Esophagus squamous epithelium (tissue), 5 donors: ENCODE results near the gene SSTR3. TPM values are rescaled to one million over a fixed set of nuclear protein-coding genes. Genes with fewer than 3 reads are reported as not detected.

Experiments used
- DNase-seq: peaks from one replicate; lab custom pipeline; 2025; lab: John Stamatoyannopoulos, UW
- H3K27ac ChIP-seq, 4 donors: fragments of 200-600 bp; sonication (generic); one replicate each; pipeline ENCODE4 v1.5.1; 2016 to 2019; ENCODE audit warnings: mild to moderate bottlenecking in 1 of 4
- H3K27me3 ChIP-seq, 4 donors: fragments of 200-600 bp; sonication (generic); 1 replicate in 3 of 4; 2 replicates in 1 of 4; pipeline versions ENCODE4 v1.5.1 to v1.6.0; 2017 to 2021; ENCODE audit warnings: antibody characterized with exemption in 1 of 4
- H3K36me3 ChIP-seq, 3 donors: fragments of 200-600 bp; sonication (generic); one replicate each; pipeline ENCODE4 v1.5.1; 2016 to 2019
- H3K4me1 ChIP-seq, 3 donors: fragments of 200-600 bp; sonication (generic); one replicate each; pipeline ENCODE4 v1.5.1; 2017 to 2019
- H3K4me3 ChIP-seq, 4 donors: fragments of 200-600 bp; sonication (generic); 1 replicate in 3 of 4; 2 replicates in 1 of 4; pipeline ENCODE4 v1.5.1; 2016 to 2019; ENCODE audit warnings: mild to moderate bottlenecking in 2 of 4, moderate library complexity in 1 of 4
- H3K9me3 ChIP-seq, 3 donors: fragments of 200-600 bp; sonication (generic); one replicate each; pipeline ENCODE4 v1.5.1; 2016 to 2019
- POLR2A ChIP-seq, 4 donors: fragments of 450-650 bp; IDR thresholded peaks; one replicate each; pipeline ENCODE4 v1.6.1; 2017; ENCODE audit warnings: antibody characterized with exemption in 4 of 4, mild to moderate bottlenecking in 4 of 4, moderate library complexity in 3 of 4
- WGBS, 2 donors: methylation state at CpG; one replicate each; pipeline ENCODE4 v1.1.5; 2018; 5-methylcytosine and 5-hydroxymethylcytosine counted together
- intact Hi-C: fragments of 100-400 bp; cut with DNase I; formaldehyde crosslinking; loops from one replicate; pipeline ENCODE4 v1.15.0; 2022
- total RNA-seq, 4 donors: library from RNA; depleted of rRNA; stranded (reverse); fragments of >200 nt; gene quantifications; one replicate each; pipeline ENCODE4 v1.1.0, GENCODE V29; 2016
- TF ChIP-seq, protein P1 (sequence below), 6 experiments: fragments of 450-650 bp in 4 of 6; fragments of 200-600 bp in 2 of 6; sonication (generic) in 2 of 6; IDR thresholded peaks; one replicate each; pipeline ENCODE4 v1.5.1; 2016 to 2019; ENCODE audit warnings: antibody characterized with exemption in 6 of 6, mild to moderate bottlenecking in 4 of 6, moderate library complexity in 4 of 6
- donor health status: DM: yes; HTN: yes; CAD: no.

Gene SSTR3
- total RNA-seq, 4 donors from 2014 or later, result not detected

DNA sequence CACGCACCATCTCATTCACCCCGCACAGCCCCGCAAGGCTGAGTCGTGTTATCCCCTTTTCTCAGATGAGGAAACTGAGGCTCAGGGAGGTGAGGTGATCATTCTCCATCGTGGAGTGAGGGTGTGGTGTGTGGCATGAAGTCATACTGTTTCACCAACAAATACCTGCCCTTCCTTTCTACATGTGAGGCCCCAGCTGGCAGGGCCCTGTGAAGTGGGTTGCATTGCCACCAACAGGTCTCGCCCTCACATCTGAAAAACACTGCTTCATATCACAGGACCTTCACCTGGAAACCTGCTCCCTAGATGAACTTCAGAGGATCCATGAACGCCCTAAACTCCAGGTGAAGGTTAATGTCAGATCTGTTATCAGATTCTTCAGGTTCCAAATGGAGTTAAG lies 4.3 kb downstream of the SSTR3 start:
- Histone ChIP-seq H3K36me3 (no peaks in the 10 kb centered on the region), H3K27me3 (peaks cover 0 to 31% (median 0%) of the 10 kb centered on the region in 4 donors), H3K4me3 (no peak overlapping the region), H3K4me1 (peaks cover 0 to 5% (median 0%) of the 10 kb centered on the region in 3 donors), H3K9me3 (no peaks in the 10 kb centered on the region), H3K27ac (no peak overlapping the region)
- no peak for DNase-seq
- 79% methylated on average over 4 of the region's 7 CpGs; no CpG with 5 or more reads in 1 of the 2 donors for WGBS, 2 donors
- intact Hi-C loops, result no loop called here
- TF ChIP-seq, protein P1, sequence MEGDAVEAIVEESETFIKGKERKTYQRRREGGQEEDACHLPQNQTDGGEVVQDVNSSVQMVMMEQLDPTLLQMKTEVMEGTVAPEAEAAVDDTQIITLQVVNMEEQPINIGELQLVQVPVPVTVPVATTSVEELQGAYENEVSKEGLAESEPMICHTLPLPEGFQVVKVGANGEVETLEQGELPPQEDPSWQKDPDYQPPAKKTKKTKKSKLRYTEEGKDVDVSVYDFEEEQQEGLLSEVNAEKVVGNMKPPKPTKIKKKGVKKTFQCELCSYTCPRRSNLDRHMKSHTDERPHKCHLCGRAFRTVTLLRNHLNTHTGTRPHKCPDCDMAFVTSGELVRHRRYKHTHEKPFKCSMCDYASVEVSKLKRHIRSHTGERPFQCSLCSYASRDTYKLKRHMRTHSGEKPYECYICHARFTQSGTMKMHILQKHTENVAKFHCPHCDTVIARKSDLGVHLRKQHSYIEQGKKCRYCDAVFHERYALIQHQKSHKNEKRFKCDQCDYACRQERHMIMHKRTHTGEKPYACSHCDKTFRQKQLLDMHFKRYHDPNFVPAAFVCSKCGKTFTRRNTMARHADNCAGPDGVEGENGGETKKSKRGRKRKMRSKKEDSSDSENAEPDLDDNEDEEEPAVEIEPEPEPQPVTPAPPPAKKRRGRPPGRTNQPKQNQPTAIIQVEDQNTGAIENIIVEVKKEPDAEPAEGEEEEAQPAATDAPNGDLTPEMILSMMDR (IDR thresholded peaks at IDR 0.05), result no peak
- no peak for TF ChIP-seq POLR2A (IDR thresholded peaks at IDR 0.05)

DNA sequence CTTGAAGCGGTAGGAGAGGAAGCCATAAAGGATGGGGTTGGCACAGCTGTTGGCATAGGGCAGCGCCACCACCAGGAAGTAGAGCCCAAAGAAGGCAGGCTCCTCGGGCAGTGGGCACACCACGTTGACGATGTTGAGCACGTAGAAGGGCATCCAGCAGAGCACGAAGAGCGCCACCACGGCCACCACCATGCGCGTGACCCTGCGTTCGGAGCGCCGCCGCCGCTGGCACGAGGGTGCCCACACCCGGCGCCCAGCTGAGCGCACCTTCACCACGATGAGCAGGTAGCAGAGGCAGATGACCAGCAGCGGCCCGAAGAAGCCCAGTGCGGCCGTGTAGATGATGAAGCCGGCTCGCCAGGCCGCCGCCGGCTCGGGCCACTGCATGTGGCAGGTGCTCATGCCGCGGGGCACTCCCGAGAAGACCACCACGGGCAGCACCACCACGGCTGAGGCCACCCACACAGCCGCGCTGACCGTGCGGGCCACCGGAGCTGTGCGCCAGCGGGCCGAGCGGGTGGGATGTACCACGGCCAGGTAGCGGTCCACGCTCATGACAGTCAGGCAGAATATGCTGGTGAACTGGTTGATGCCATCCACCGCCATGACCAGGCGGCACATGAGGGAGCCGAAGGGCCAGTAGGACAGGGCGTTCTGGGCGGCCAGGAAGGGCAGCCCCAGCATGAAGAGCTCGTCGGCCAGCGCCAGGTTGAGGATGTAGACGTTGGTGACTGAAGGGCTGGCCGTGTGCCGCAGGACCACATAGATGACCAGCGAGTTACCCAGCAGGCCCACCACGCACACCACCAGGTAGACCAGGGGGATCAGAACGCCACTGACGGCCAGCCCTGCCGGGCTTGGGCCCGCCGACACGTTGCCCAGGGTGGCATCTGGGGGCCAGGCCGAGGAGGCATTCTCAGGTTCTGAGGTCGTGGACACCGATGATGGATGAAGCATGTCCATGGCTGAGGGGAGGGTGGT lies 5.1 kb downstream of the SSTR3 start:
- H3K9me3 ChIP-seq, result no peaks in the 10 kb centered on the region
- H3K4me1 ChIP-seq, result no peaks in the 10 kb centered on the region
- intact Hi-C loops, result no loop called here
- no peak for TF ChIP-seq POLR2A (IDR thresholded peaks at IDR 0.05)
- TF ChIP-seq, protein P1 (IDR thresholded peaks at IDR 0.05), result no peak
- H3K27ac ChIP-seq, result no peak overlapping the region
- H3K27me3 ChIP-seq, result peaks cover 0 to 25% (median 0%) of the 10 kb centered on the region in 4 donors
- no peak overlapping the region for H3K4me3 ChIP-seq
- H3K36me3 ChIP-seq, result no peaks in the 10 kb centered on the region
- WGBS, 2 donors, result 85 to 93% methylated on average over 18 to 25 of the region's 71 CpGs
- DNase-seq, result no peak

DNA sequence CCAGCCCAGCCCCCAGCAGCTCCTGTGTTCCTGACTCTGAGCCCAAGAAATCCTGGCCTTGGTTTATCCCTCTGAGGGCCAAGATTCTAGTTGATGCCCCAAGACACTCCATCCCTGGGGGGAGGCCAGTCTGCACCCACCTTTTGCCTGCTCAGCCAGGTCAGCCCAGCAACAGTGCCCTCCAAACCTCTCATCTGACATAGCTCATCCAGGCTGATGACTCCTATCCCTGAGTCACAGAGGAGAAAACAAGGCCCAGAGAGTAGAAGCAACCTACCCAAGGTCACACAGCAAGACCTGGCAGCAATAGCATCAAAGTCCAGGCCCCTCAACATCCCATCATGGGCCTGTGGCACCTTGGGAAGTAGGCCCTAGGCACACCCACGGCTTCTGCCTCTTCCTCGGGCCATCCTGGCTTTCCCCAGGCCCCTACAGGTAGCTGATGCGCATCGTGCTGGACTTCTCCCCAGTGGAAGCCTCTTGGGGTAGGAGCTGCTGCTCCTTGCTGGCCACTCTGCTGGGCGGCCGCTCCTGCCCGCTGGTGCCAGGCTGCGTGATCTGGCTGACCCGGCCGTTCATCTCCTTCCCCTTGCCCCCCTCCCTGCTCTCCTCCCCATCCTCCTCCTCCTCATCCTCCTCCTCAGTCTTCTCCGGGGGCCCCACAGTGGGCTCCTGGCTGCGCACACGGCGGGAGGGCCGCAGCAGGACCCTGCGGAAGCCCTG lies 6.0 kb downstream of the SSTR3 start:
- Histone ChIP-seq H3K4me1 (no peaks in the 10 kb centered on the region), H3K36me3 (no peaks in the 10 kb centered on the region), H3K9me3 (no peaks in the 10 kb centered on the region), H3K4me3 (no peak overlapping the region), H3K27me3 (peaks cover 0 to 17% (median 0%) of the 10 kb centered on the region in 4 donors), H3K27ac (no peak overlapping the region)
- intact Hi-C loops, result no loop called here
- WGBS, 2 donors, result 84 to 88% methylated on average over 8 to 9 of the region's 16 CpGs
- TF ChIP-seq POLR2A (IDR thresholded peaks at IDR 0.05), result no peak
- TF ChIP-seq, protein P1 (IDR thresholded peaks at IDR 0.05), result no peak
- no peak for DNase-seq

DNA sequence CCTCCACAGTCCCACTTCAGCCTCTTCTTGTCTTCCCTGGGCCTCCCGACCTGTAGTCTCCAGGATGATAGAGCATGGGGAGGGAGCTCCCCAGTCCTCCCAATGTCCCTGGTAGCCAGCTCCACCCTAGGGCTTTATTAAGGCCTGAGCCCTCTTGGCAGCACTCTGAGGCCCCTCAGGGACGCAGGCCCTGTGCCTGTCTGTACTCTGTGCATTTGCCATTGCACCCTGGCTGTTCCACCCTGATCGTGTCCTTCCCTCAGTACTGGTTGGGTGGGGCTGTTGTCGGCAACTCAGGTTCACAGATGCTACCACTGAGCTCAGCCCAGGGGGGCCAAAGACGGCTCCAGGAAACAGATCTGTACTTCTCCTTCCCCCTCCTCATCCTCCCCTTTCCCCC lies 7.2 kb downstream of the SSTR3 start:
- Histone ChIP-seq H3K27ac (no peak overlapping the region), H3K9me3 (no peaks in the 10 kb centered on the region), H3K27me3 (peaks cover 0 to 4% (median 0%) of the 10 kb centered on the region in 4 donors), H3K4me3 (no peak overlapping the region), H3K36me3 (no peaks in the 10 kb centered on the region), H3K4me1 (no peaks in the 10 kb centered on the region)
- 79% methylated on average over 4 of the region's 5 CpGs; no CpG with 5 or more reads in 1 of the 2 donors for WGBS, 2 donors
- no peak for DNase-seq
- TF ChIP-seq, protein P1 (IDR thresholded peaks at IDR 0.05), result no peak
- TF ChIP-seq POLR2A (IDR thresholded peaks at IDR 0.05), result no peak
- intact Hi-C loops, result no loop called here
